Activated gamma-delta T cell treated with anti-CD3 and anti-CD28 coated beads, Interleukin-2, amount 50 U/mL, for 16 hours (primary cell): ENCODE results near the gene GSTO2.

Experiments used
- DNase-seq: peaks from one replicate; pipeline ENCODE4 v3.0.0-alpha.2; 2020; ENCODE audit warnings: low read depth

Gene GSTO2

GRCh38 chr10:104308439-104308903 is 39.5 kb downstream of the GSTO2 start:
- no peak for DNase-seq

GRCh38 chr10:104309980-104310978 is 41.3 kb downstream of the GSTO2 start:
- no peak for DNase-seq

GRCh38 chr10:104311184-104311720 is 42.3 kb downstream of the GSTO2 start:
- no peak for DNase-seq

- DNase-seq = no peak
Observed at GRCh38 chr10:104314591-104315485, 45.9 kb downstream of the GSTO2 start.

GRCh38 chr10:104315486-104315921 is 46.5 kb downstream of the GSTO2 start:
- no peak for DNase-seq

- no peak for DNase-seq
Observed at GRCh38 chr10:104316321-104317099, 47.5 kb downstream of the GSTO2 start.

- DNase-seq = no peak
Observed at GRCh38 chr10:104317269-104317710, 48.3 kb downstream of the GSTO2 start.

- no peak for DNase-seq
Observed at GRCh38 chr10:104317726-104318299, 48.8 kb downstream of the GSTO2 start.

- DNase-seq = no peak
Observed at GRCh38 chr10:104318326-104318725, 49.3 kb downstream of the GSTO2 start.

GRCh38 chr10:104318810-104319741 is 50.1 kb downstream of the GSTO2 start:
- no peak for DNase-seq

- DNase-seq = no peak
Observed at GRCh38 chr10:104321226-104321625, 52.2 kb downstream of the GSTO2 start.

GRCh38 chr10:104321725-104322415 is 52.9 kb downstream of the GSTO2 start:
- DNase-seq = no peak

- no peak for DNase-seq
Observed at GRCh38 chr10:104322416-104322782, 53.4 kb downstream of the GSTO2 start.

- DNase-seq = no peak
Observed at GRCh38 chr10:104323085-104323484, 54.1 kb downstream of the GSTO2 start.

GRCh38 chr10:104323760-104324201 is 54.8 kb downstream of the GSTO2 start:
- DNase-seq = no peak

- DNase-seq = no peak
Observed at GRCh38 chr10:104324221-104324686, 55.3 kb downstream of the GSTO2 start.

GRCh38 chr10:104324931-104325330 is 55.9 kb downstream of the GSTO2 start:
- DNase-seq = no peak

- no peak for DNase-seq
Observed at GRCh38 chr10:104325436-104326435, 56.8 kb downstream of the GSTO2 start.
